Measurements from ENCODE around the gene GAS2L3.
"Not testable (repeated sequence)": the region's sequence is repeated elsewhere in the genome, so short reads cannot be mapped to it uniquely, and the experiment has no call there.

Gene GAS2L3

GRCh38 chr12:100573292-100574186 is at the start of gene GAS2L3:
GAS2L3 (plus strand) TSS chr12:100573684; CDS start chr12:100594905, 21,221 bp downstream.
- peak; percentile 80 to 90 for DNase-seq

GRCh38 chr12:100528034-100528433 is 45.5 kb upstream of the GAS2L3 start:
- no peak for DNase-seq

- DNase-seq: no peak
Observed at GRCh38 chr12:100528471-100529127, 44.9 kb upstream of the GAS2L3 start.

- no peak for DNase-seq
Observed at GRCh38 chr12:100529756-100530350, 43.6 kb upstream of the GAS2L3 start.

GRCh38 chr12:100533376-100533775 is 40.1 kb upstream of the GAS2L3 start:
- no peak for DNase-seq

- DNase-seq: no peak
Observed at GRCh38 chr12:100534625-100535227, 38.8 kb upstream of the GAS2L3 start.

- no peak for DNase-seq
Observed at GRCh38 chr12:100539202-100539601, 34.3 kb upstream of the GAS2L3 start.

- DNase-seq: no peak
Observed at GRCh38 chr12:100544165-100544564, 29.3 kb upstream of the GAS2L3 start.

GRCh38 chr12:100545092-100545491 is 28.4 kb upstream of the GAS2L3 start:
- DNase-seq: no peak

GRCh38 chr12:100553936-100554335 is 19.5 kb upstream of the GAS2L3 start:
- DNase-seq: no peak

GRCh38 chr12:100554608-100555077 is 18.8 kb upstream of the GAS2L3 start:
- DNase-seq: peak; percentile 58 to 64

GRCh38 chr12:100555722-100556121 is 17.8 kb upstream of the GAS2L3 start:
- no peak for DNase-seq

- DNase-seq: no peak
Observed at GRCh38 chr12:100557357-100557756, 16.1 kb upstream of the GAS2L3 start.

- not testable (repeated sequence) for DNase-seq
Observed at GRCh38 chr12:100559261-100559660, 14.2 kb upstream of the GAS2L3 start.

- DNase-seq: no peak
Observed at GRCh38 chr12:100564090-100564489, 9.4 kb upstream of the GAS2L3 start.

GRCh38 chr12:100564905-100565467 is 8.5 kb upstream of the GAS2L3 start:
- no peak for DNase-seq

GRCh38 chr12:100565987-100566545 is 7.4 kb upstream of the GAS2L3 start:
- DNase-seq: no peak

GRCh38 chr12:100566887-100567637 is 6.4 kb upstream of the GAS2L3 start:
- no peak for DNase-seq

- no peak for DNase-seq
Observed at GRCh38 chr12:100567945-100568344, 5.5 kb upstream of the GAS2L3 start.

GRCh38 chr12:100572184-100572583 is 1.3 kb upstream of the GAS2L3 start:
- no peak for DNase-seq

Data from SHP77 (cell line).